ENCODE results near the gene ATG14.

- TF ChIP-seq PBX3 (CRISPR knock-in tag; IDR thresholded peaks at IDR 0.05; ENCODE audit: borderline replicate concordance) (no peak), SKIL (CRISPR knock-in tag; IDR thresholded peaks at IDR 0.05; ENCODE audit: borderline replicate concordance) (no peak), FIP1L1 (IDR thresholded peaks at IDR 0.05; ENCODE audit: borderline replicate concordance, insufficient read depth, low read depth, low read length) (no peak), CTCF (CRISPR knock-in tag; IDR thresholded peaks at IDR 0.05) (no peak), SMAD1 (CRISPR knock-in tag; IDR thresholded peaks at IDR 0.05; ENCODE audit: borderline replicate concordance, low read depth) (no peak), MAX (IDR thresholded peaks at IDR 0.05) (no peak), ZNF513 (CRISPR knock-in tag; conservative IDR thresholded peaks at IDR 0.05) (no peak), ZFP41 (CRISPR knock-in tag; IDR thresholded peaks at IDR 0.05; ENCODE audit: borderline replicate concordance) (no peak), HOXA9 (CRISPR knock-in tag; IDR thresholded peaks at IDR 0.05; ENCODE audit: borderline replicate concordance) (no peak), TARDBP (CRISPR knock-in tag; IDR thresholded peaks at IDR 0.05) (no peak), POLR2A (IDR thresholded peaks at IDR 0.05; ENCODE audit: insufficient read depth in 1 of 2, low read depth in 2 of 2, low read length in 2 of 2) (no peak), ZNF432 (CRISPR knock-in tag; IDR thresholded peaks at IDR 0.05; ENCODE audit: borderline replicate concordance) (no peak)
Measured at GRCh38 chr14:55450987-55451386, 39.4 kb upstream of the ATG14 start.

Measured in HepG2 (cell line).